Measurements from ENCODE around the gene CLIP3. TPM values are rescaled to one million over a fixed set of nuclear protein-coding genes. Genes with fewer than 3 reads are reported as not detected.

The CLIP3 gene
- total and polyA plus RNA-seq, 2 experiments from 2014 or later: 15.1 to 19.1 TPM

DNA sequence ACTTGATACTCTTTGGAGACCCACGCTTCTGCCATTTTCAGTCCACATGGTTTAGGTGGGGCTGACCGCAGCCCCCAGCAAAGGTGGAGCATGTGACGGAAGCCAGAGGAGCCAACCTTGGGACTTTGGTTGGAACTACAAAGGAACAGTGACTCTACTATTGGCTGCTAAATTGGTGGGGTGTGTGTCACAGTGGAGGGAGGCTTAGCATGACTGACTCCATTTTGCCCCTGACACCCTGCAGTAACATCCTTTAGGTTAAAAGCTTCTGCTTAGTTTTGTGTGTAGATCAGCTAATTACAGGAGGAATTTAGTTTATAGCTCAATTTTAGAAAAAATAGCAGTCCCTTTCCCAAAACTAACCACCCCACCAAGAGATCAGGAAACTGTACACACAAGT is 31.1 kb downstream of the CLIP3 start:
- no peaks in the 10 kb centered on the region for H3K4me1 ChIP-seq (ENCODE audit: insufficient read depth)
- no peaks in the 10 kb centered on the region for H3K9me2 ChIP-seq (ENCODE audit: insufficient read depth)
- DNase-seq (ENCODE audit: low spot score) (no peak), ATAC-seq (no peak)
- no peak for TF ChIP-seq ZNF114 (CRISPR knock-in tag; IDR thresholded peaks at IDR 0.05)
- TF ChIP-seq, protein P1, sequence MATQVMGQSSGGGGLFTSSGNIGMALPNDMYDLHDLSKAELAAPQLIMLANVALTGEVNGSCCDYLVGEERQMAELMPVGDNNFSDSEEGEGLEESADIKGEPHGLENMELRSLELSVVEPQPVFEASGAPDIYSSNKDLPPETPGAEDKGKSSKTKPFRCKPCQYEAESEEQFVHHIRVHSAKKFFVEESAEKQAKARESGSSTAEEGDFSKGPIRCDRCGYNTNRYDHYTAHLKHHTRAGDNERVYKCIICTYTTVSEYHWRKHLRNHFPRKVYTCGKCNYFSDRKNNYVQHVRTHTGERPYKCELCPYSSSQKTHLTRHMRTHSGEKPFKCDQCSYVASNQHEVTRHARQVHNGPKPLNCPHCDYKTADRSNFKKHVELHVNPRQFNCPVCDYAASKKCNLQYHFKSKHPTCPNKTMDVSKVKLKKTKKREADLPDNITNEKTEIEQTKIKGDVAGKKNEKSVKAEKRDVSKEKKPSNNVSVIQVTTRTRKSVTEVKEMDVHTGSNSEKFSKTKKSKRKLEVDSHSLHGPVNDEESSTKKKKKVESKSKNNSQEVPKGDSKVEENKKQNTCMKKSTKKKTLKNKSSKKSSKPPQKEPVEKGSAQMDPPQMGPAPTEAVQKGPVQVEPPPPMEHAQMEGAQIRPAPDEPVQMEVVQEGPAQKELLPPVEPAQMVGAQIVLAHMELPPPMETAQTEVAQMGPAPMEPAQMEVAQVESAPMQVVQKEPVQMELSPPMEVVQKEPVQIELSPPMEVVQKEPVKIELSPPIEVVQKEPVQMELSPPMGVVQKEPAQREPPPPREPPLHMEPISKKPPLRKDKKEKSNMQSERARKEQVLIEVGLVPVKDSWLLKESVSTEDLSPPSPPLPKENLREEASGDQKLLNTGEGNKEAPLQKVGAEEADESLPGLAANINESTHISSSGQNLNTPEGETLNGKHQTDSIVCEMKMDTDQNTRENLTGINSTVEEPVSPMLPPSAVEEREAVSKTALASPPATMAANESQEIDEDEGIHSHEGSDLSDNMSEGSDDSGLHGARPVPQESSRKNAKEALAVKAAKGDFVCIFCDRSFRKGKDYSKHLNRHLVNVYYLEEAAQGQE (IDR thresholded peaks at IDR 0.05; ENCODE audit: unreplicated experiment): no peak
- no peak for TF ChIP-seq CREB1 (CRISPR knock-in tag; IDR thresholded peaks at IDR 0.05; ENCODE audit: low read depth)
- TF ChIP-seq JUNB (IDR thresholded peaks at IDR 0.05; ENCODE audit: unreplicated experiment): no peak
- TF ChIP-seq, protein P2, sequence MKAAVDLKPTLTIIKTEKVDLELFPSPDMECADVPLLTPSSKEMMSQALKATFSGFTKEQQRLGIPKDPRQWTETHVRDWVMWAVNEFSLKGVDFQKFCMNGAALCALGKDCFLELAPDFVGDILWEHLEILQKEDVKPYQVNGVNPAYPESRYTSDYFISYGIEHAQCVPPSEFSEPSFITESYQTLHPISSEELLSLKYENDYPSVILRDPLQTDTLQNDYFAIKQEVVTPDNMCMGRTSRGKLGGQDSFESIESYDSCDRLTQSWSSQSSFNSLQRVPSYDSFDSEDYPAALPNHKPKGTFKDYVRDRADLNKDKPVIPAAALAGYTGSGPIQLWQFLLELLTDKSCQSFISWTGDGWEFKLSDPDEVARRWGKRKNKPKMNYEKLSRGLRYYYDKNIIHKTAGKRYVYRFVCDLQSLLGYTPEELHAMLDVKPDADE (IDR thresholded peaks at IDR 0.05): no peak
- TF ChIP-seq ZNF331 (CRISPR knock-in tag; IDR thresholded peaks at IDR 0.05; ENCODE audit: low read depth): no peak
- TF ChIP-seq, protein P3, sequence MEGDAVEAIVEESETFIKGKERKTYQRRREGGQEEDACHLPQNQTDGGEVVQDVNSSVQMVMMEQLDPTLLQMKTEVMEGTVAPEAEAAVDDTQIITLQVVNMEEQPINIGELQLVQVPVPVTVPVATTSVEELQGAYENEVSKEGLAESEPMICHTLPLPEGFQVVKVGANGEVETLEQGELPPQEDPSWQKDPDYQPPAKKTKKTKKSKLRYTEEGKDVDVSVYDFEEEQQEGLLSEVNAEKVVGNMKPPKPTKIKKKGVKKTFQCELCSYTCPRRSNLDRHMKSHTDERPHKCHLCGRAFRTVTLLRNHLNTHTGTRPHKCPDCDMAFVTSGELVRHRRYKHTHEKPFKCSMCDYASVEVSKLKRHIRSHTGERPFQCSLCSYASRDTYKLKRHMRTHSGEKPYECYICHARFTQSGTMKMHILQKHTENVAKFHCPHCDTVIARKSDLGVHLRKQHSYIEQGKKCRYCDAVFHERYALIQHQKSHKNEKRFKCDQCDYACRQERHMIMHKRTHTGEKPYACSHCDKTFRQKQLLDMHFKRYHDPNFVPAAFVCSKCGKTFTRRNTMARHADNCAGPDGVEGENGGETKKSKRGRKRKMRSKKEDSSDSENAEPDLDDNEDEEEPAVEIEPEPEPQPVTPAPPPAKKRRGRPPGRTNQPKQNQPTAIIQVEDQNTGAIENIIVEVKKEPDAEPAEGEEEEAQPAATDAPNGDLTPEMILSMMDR (conservative IDR thresholded peaks at IDR 0.05; ENCODE audit: low read depth in 2 of 2): no peak
- TF ChIP-seq EZH2 (IDR thresholded peaks at IDR 0.05; ENCODE audit: low read depth, unreplicated experiment): no peak
- no peak for TF ChIP-seq POLR2AphosphoS5 (IDR thresholded peaks at IDR 0.05; ENCODE audit: low read depth)
- no peak for TF ChIP-seq STAT1 (IDR thresholded peaks at IDR 0.05; ENCODE audit: unreplicated experiment)
- no peak for TF ChIP-seq EZH2phosphoT487 (IDR thresholded peaks at IDR 0.05; ENCODE audit: unreplicated experiment)
- TF ChIP-seq, protein P4, sequence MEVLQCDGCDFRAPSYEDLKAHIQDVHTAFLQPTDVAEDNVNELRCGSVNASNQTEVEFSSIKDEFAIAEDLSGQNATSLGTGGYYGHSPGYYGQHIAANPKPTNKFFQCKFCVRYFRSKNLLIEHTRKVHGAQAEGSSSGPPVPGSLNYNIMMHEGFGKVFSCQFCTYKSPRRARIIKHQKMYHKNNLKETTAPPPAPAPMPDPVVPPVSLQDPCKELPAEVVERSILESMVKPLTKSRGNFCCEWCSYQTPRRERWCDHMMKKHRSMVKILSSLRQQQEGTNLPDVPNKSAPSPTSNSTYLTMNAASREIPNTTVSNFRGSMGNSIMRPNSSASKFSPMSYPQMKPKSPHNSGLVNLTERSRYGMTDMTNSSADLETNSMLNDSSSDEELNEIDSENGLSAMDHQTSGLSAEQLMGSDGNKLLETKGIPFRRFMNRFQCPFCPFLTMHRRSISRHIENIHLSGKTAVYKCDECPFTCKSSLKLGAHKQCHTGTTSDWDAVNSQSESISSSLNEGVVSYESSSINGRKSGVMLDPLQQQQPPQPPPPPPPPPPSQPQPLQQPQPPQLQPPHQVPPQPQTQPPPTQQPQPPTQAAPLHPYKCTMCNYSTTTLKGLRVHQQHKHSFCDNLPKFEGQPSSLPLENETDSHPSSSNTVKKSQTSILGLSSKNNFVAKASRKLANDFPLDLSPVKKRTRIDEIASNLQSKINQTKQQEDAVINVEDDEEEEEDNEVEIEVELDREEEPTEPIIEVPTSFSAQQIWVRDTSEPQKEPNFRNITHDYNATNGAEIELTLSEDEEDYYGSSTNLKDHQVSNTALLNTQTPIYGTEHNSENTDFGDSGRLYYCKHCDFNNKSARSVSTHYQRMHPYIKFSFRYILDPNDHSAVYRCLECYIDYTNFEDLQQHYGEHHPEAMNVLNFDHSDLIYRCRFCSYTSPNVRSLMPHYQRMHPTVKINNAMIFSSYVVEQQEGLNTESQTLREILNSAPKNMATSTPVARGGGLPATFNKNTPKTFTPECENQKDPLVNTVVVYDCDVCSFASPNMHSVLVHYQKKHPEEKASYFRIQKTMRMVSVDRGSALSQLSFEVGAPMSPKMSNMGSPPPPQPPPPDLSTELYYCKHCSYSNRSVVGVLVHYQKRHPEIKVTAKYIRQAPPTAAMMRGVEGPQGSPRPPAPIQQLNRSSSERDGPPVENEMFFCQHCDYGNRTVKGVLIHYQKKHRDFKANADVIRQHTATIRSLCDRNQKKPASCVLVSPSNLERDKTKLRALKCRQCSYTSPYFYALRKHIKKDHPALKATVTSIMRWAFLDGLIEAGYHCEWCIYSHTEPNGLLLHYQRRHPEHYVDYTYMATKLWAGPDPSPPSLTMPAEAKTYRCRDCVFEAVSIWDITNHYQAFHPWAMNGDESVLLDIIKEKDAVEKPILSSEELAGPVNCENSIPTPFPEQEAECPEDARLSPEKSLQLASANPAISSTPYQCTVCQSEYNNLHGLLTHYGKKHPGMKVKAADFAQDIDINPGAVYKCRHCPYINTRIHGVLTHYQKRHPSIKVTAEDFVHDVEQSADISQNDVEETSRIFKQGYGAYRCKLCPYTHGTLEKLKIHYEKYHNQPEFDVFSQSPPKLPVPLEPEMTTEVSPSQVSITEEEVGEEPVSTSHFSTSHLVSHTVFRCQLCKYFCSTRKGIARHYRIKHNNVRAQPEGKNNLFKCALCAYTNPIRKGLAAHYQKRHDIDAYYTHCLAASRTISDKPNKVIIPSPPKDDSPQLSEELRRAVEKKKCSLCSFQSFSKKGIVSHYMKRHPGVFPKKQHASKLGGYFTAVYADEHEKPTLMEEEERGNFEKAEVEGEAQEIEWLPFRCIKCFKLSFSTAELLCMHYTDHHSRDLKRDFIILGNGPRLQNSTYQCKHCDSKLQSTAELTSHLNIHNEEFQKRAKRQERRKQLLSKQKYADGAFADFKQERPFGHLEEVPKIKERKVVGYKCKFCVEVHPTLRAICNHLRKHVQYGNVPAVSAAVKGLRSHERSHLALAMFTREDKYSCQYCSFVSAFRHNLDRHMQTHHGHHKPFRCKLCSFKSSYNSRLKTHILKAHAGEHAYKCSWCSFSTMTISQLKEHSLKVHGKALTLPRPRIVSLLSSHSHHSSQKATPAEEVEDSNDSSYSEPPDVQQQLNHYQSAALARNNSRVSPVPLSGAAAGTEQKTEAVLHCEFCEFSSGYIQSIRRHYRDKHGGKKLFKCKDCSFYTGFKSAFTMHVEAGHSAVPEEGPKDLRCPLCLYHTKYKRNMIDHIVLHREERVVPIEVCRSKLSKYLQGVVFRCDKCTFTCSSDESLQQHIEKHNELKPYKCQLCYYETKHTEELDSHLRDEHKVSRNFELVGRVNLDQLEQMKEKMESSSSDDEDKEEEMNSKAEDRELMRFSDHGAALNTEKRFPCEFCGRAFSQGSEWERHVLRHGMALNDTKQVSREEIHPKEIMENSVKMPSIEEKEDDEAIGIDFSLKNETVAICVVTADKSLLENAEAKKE (CRISPR knock-in tag; IDR thresholded peaks at IDR 0.05): no peak
- no peak for TF ChIP-seq NANOG (IDR thresholded peaks at IDR 0.05; ENCODE audit: borderline replicate concordance)
- H3K9me3 Mint-ChIP-seq: no peaks in the 10 kb centered on the region; the same call in 2 of the 3 replicates
- H3K79me2 ChIP-seq (replicated peaks; ENCODE audit: insufficient read depth): peaks cover 3% of the 10 kb centered on the region; the same call in 1 of the 2 replicates
- H3K36me3 Mint-ChIP-seq (ENCODE audit: low read depth): peaks cover 43% of the 10 kb centered on the region
- no peaks in the 10 kb centered on the region for H3K27me3 ChIP-seq (ENCODE audit: insufficient read depth)
- H3K27me3 Mint-ChIP-seq (ENCODE audit: insufficient read depth, low read depth, poor library complexity): no peaks in the 10 kb centered on the region
- H3K4me2 ChIP-seq: no peak overlapping the region
- peaks cover 5% of the 10 kb centered on the region; the same call in 2 of the 3 replicates for H3K4me1 Mint-ChIP-seq
- H3K4me3 Mint-ChIP-seq: no peak overlapping the region
- H3K27ac Mint-ChIP-seq: no peak overlapping the region
- H3K36me3 ChIP-seq (ENCODE audit: insufficient read depth): peaks cover 5% of the 10 kb centered on the region; the same call in 1 of the 2 replicates
- H3K4me3 ChIP-seq: no peak overlapping the region
- peaks cover 11% of the 10 kb centered on the region for H4K20me1 ChIP-seq (replicated peaks; ENCODE audit: insufficient read depth)
- H2AFZ ChIP-seq: no peak overlapping the region
- peaks cover 6% of the 10 kb centered on the region; the same call in 1 of the 2 replicates for H3F3A ChIP-seq (replicated peaks; ENCODE audit: low read depth)
- H3K27ac ChIP-seq (ENCODE audit: low read depth): no peak overlapping the region
